Renal pelvis (tissue), 4 donors: Measurements from ENCODE around the gene ZDHHC8. TPM values are rescaled to one million over a fixed set of nuclear protein-coding genes. Genes with fewer than 3 reads are reported as not detected.

ENCODE experiments used
- DNase-seq: peaks from one replicate; pipeline ENCODE4 v3.0.0-alpha.2; 2013
- polyA plus RNA-seq, 3 donors: library from polyadenylated mRNA; unstranded; fragments of 120-200 nt; gene quantifications; one replicate each; pipeline ENCODE4 v1.2.1, GENCODE V29; 2013; ENCODE audit not compliant: insufficient read length in 3 of 3

Gene ZDHHC8
- polyA plus RNA-seq, 3 donors, result 50.6 to 59.7 (median 51.6) TPM

DNA sequence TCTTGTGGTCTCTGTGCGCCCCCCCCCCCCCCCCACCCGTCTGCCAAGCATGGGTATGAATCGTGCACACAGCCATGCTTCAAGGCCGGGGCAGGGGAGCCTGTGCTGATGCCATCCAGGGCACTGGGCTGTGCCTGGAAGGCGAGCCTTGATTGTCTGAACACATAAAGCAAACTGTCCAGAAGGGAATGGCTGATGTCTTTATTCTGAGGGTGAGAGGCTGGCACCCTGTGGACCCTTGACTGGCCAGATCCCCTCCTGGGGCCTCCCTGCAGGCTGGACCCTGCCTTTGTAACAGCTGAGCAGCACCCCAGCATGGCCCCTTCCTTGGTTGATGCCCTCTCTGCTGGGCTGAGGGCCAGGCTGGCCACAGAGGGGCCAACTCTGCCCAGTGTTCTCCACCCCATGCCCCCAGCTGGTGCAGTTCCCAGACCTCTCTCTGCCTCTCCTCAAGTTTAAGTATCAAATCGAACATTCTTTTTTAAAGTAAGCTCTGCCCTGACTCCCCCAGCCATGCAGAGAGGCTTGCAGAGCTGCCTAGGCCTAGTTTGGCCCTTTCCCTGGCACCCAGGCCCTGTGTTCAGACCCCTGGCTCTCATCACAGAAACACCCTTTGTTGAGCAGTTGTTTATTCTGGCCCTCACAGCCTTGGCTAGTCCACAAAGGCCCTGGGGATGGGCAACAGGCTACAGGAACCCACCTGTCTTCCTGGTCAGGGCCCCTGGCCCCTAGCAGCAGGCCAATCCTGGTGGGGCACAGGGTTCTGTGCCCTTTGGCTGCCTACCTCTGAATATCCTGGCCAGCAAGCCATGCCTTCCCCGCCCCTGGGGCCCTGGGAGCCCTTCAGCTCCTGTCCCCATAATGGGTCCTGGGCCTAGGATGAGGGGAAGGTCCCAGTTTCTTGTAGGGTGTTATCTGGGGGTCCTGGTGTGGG lies 19.6 kb upstream of the ZDHHC8 start:
- no peak for DNase-seq

- no peak for DNase-seq
Observed at GRCh38 chr22:20112623-20113511, 18.7 kb upstream of the ZDHHC8 start.

GRCh38 chr22:20113551-20114310 lies 17.9 kb upstream of the ZDHHC8 start:
- no peak for DNase-seq

DNA sequence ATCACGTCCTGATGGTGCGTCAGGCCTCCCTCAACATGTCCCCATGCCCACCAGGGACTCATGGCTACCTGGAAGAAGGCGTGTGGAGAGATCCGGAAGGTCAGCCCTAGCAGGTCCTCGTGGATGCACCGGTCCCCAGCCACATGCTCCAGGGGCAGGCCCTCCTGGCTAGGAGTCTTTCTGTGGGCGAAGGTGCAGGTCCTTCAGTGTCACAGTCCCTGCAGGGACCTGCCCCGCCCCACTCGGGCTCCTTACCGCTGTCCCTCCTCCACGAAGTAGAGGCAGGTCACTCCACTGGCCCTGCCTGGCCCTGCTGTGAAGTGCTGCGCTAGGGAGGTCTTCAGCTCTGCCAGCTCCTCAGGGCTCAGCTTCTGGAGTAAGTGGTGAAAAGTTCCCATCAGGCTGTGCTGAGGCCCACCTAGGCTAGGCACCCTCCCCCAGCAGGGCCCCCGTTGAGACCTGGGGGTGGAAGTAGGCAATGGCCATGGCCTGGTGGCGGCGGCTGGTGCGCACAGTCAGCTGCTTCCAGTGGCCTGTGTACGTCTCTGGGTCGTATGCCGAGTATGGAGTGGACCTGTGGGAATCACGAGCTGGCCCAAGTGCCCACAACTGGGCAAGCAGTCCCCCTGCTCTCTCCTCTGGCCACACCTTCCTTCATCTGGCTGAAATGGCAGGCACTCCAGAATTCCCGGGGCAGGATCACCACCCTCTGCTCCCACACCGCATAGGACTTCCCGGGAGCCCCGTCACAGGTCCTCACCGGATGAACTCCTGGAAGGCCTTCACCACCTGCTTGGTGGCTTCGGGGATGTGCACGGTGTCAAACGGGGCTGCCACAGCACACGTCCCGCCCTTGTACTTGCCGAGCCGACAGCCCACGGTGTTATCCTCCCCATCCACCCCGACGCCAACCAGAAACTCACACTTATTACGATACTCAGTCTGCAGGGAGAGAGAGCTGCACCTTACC lies 16.8 kb upstream of the ZDHHC8 start:
- DNase-seq, result no peak

- no peak for DNase-seq
Observed at GRCh38 chr22:20115691-20116375, 15.8 kb upstream of the ZDHHC8 start, which contains the start of gene RANBP1. Gene RANBP1, plus strand, starts transcription at chr22:20116104. Its CDS starts 81 bp downstream, at chr22:20116185.

- no peak for DNase-seq
Observed at GRCh38 chr22:20116376-20116950, 15.1 kb upstream of the ZDHHC8 start.

GRCh38 chr22:20116951-20117632 lies 14.5 kb upstream of the ZDHHC8 start, which contains the start of gene TRMT2A:
Gene TRMT2A, minus strand, starts transcription at chr22:20117226. Its CDS starts 320 bp downstream, at chr22:20116906.
- peak; percentile 98 for DNase-seq

DNA sequence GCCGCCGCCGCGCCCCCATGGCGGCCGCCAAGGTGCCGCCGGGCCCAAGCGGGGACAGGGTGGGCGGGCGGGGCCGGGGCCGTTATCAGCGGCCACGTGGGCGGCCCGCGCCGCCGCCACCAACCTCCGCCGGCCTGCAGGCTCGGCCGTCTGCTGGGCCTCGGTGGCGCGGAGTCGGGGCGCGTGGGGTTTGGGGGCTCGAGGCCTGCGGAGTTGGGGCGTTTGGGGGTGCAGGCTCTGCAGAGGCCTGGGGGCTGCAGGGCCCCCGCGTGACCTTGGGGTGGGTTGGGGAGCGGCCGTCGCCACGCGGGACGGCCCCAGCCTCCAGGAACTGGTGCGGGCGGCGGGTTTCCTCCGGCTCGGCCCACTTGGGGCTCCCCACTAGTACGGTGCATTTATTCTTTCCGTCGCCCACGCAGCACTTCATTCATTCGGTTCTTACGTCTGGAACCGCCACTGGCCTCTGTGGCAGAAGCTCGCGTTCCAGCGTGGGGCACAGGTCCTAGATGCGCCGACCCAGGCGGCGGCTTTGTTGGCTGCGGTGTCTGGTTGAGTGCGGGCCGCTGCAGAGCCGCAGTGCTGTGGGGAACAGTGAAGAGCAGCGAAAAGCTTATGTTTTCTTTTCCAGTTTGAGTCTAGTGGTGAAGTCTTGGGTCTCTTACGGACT lies 13.8 kb upstream of the ZDHHC8 start:
- DNase-seq, result no peak

DNA sequence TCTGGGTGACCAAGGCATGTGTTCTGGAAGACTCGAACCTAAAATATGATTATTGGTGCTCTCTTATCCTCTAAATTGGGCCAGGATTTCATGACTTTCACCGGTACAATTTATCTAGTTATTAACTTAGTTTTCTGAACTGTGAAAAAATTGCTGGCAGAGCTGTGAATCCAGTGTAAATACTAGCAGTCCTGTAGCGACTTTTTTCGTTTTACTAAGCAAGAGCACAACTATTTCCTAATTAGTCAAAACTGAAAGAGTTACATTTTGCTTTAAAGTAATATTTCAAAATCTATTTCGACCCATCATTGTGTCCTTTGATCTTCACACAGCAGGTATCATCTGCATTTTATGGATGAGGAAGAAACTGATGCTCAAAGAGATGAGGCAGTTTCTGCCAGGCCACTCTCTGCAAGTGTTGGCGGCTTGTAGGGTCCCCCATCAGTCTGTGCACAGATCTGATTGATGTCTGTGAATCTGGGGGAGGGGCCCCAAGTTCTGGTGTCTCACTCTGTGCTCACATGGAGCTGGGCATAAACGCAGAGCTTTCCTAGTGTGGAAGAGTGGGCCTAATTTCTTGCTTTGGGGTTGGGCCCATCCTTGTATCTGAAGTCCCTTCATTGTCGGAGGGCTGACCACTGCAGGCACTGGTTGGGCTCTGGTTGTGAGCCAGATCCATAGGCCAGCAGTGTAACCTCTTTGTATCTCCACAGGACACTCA lies 13.1 kb upstream of the ZDHHC8 start:
- no peak for DNase-seq

DNA sequence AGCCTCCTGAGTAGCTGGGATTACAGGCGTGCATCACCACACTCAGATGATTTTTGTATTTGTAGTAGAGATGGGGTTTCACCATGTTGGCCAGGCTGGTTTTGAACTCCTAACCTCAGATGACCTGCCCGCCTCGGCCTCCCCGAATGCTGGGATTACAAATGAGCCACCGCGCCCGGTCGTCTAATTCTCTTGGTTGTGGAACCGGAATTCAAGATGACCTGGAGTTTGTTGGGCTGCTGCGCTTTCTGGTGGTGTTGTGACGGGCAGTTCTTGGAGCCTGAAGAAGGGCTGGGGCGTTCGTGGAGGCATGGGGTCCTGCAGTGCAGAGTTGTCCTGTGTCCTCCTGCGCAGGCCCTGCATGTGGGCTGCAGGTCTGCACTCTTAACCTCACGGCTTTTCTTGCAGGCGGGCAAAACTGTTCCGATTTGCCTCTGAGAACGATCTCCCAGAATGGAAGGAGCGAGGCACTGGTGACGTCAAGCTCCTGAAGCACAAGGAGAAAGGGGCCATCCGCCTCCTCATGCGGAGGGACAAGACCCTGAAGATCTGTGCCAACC lies 9.7 kb upstream of the ZDHHC8 start:
- no peak for DNase-seq

DNA sequence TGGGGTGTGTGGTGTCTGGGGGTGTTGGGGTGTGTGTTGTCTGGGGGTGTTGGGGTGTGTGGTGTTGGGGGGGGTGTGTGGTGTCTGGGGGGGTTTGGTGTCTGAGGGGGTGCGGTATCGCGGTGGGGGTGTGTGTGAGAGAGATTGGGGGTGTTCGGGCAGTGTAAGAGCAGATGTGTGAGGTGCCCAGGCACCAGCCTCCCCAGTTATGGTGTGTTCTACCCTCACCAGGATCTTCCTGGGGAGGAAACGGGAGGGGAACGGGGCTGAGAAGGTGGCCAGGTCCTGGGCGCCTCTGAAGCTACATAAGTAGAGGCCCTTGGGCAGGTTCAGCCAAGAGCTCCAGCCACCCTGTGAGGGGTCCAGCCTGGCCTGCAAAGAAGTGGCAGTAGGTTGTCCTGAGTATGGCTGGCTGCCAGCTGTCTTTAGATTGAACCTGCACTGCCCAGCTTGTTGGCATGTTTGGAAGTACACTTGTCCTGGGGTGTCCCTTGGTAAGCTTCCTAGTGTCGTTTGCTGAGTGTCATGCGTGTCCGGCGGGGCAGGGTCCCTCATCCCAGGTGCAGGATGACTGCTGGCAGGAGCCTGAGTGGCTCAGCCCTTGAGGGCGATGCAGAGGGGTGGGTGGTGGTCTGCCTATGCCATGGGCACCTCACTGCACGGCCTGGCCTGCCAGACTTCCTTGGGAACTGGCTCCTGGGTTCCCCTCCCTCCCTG lies 8.1 kb upstream of the ZDHHC8 start:
- DNase-seq, result no peak

DNA sequence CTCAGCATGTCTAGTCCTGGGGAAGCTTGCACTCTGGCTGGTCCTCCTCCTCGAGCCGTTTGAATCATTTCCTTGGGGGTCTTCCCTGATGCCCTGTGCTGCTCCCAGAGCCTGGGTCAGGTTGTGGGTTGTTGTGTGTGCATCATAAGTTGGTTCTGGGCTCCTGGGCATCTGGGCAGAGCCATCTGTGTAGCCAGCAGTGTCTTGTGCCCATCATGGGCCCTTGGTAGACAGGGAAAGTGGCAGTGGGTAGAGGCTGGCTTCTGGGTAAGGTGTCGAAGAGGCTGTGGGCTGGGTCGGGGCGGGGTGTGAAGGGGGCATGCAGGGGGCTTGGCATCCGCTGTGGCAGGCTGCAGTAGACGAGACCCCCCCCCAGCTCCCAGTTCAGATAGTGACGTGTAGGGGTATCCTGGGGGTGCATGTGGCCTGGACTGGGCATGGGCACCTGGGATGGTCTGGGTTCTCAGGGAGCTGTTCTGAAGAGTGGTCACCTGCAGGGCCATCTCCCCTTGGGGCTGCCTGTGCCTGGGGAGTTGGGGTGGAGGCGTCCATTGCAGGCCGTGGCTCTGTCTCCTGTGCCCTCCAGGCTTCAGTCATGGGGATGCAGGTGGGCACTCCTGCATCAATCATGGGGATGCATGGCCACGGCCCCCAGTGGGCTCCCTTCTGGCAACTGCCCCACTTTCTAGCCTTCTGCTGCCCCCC lies 7.4 kb upstream of the ZDHHC8 start:
- no peak for DNase-seq

GRCh38 chr22:20125201-20126174 lies 6.1 kb upstream of the ZDHHC8 start:
- no peak for DNase-seq

DNA sequence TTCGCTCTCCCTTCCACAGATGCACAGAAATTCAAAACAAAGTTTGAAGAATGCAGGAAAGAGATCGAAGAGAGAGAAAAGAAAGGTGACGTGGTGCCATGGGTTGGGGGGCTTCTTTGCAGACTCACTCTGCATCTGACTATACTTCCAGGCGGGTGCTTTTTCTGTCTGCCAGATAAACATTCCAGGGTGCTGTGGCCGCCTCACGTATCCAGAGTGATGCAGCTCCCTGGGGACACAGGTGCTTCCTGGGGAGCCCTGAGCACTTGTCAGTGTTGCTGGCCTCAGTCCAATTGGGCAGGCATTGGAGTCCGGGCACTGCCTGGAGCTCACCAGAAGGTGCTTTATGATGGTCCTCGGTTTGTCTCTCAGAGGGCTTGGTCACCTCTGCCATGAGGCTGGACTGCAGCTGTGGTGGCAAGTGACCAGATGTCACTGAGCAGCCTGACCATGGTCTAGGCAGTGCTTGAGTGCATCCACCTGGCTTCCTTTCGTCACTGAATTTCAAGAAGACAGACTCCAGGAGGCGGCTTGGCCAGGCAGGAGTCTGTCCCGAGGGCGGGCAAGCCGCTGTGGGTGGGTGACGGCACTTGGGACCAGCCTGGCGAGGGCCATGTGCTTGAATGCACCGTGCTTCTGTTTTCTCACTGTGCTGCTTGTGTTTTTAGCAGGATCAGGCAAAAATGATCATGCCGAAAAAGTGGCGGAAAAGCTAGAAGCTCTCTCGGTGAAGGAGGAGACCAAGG lies 5.1 kb upstream of the ZDHHC8 start:
- DNase-seq, result no peak
